ENCODE data around the gene ATP2C1.

ATP2C1 gene

DNA sequence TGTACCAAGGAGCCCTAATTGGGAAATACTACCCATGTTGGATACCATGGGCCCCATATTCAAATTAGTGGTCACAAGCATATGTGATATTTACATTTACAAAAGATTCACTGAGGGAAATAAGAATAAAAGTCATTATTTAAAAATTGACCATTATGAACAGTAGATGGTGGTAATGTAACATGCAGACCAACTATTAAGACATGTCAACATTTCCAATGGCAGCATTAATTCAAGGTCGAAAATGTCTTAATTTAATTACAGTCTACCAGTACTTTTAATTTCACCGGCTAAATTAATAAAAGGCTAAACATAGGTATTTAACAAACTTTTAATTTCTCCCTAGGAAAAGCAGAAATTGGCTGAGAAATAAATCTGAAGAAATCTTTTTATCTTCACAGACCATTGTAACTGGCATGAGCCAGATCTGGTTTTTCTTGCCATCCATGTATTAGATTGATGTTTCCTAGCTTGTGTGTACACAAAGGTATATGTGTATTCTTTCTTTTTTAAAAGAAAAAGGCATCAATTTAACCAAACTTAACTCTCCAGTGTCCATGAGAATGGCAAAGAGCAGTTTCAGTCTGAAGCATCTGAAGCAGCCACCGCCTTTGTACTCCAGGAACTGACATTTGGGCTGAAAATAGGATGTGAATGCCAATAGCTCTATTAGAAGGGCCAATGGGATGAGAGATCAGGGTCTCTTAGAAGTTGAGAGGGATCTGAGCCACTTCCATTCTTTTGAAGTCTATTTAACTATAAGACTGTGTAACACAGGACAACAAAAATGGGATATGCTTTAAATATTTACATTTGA, 159.4 kb downstream of the ATP2C1 start:
- DNase-seq (ENCODE audit: low read depth in 1 of 2, low spot score in 1 of 2) = no peak
- Histone ChIP-seq H3K27me3 (ENCODE audit: insufficient read depth, poor library complexity, severe bottlenecking) (no peaks in the 10 kb centered on the region), H3K27ac (replicated peaks) (no peak overlapping the region), H3K4me3 (replicated peaks; ENCODE audit: insufficient read depth, low read length) (no peak overlapping the region)
- TF ChIP-seq SPI1 (IDR thresholded peaks at IDR 0.05; ENCODE audit: borderline replicate concordance, low read depth) = no peak
- TF ChIP-seq POLR2AphosphoS5 (IDR thresholded peaks at IDR 0.05; ENCODE audit: low read depth) = no peak
- TF ChIP-seq GABPA (IDR thresholded peaks at IDR 0.05; ENCODE audit: low read depth) = no peak
- TF ChIP-seq, protein P1, sequence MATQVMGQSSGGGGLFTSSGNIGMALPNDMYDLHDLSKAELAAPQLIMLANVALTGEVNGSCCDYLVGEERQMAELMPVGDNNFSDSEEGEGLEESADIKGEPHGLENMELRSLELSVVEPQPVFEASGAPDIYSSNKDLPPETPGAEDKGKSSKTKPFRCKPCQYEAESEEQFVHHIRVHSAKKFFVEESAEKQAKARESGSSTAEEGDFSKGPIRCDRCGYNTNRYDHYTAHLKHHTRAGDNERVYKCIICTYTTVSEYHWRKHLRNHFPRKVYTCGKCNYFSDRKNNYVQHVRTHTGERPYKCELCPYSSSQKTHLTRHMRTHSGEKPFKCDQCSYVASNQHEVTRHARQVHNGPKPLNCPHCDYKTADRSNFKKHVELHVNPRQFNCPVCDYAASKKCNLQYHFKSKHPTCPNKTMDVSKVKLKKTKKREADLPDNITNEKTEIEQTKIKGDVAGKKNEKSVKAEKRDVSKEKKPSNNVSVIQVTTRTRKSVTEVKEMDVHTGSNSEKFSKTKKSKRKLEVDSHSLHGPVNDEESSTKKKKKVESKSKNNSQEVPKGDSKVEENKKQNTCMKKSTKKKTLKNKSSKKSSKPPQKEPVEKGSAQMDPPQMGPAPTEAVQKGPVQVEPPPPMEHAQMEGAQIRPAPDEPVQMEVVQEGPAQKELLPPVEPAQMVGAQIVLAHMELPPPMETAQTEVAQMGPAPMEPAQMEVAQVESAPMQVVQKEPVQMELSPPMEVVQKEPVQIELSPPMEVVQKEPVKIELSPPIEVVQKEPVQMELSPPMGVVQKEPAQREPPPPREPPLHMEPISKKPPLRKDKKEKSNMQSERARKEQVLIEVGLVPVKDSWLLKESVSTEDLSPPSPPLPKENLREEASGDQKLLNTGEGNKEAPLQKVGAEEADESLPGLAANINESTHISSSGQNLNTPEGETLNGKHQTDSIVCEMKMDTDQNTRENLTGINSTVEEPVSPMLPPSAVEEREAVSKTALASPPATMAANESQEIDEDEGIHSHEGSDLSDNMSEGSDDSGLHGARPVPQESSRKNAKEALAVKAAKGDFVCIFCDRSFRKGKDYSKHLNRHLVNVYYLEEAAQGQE (IDR thresholded peaks at IDR 0.05; ENCODE audit: insufficient replicate concordance, low read depth) = no peak
